Endothelial cell of umbilical vein (primary cell): ENCODE results near the gene HSF2. TPM values are rescaled to one million over a fixed set of nuclear protein-coding genes. Genes with fewer than 3 reads are reported as not detected.

Experiments
- BruUV-seq: library from RNA; stranded (reverse); fragments of 400-500 nt; replicated peaks from 2 replicates; lab custom pipeline; 2021; lab: Mats Ljungman, UMichigan
- CTCF ChIA-PET: fragments of 300-600, 350-600 bp; sonication (Branson Sonifier 250); formaldehyde crosslinking; loops from one replicate; lab custom pipeline; 2021; ENCODE audit warnings: antibody characterized with exemption, inconsistent platforms; lab: Charles Lee
- POLR2A ChIA-PET: fragments of 300-600, 350-600 bp; sonication (Branson Sonifier 250); formaldehyde crosslinking; loops from one replicate; lab custom pipeline; 2021; ENCODE audit warnings: antibody characterized with exemption, inconsistent platforms; lab: Charles Lee
- DNase-seq: peaks from one replicate; pipeline ENCODE4 v3.0.0-alpha.2; 2011; ENCODE audit warnings: low read depth, low spot score
- FAIRE-seq: peaks from 2 replicates; lab custom pipeline; 2011; peaks lifted over from hg19 to GRCh38; lab: Jason Lieb, UNC
- H2AFZ ChIP-seq: 2 replicates; pipeline ENCODE4 v1.6.0; 2012; ENCODE audit warnings: low read depth, low read length, control low read depth, inconsistent platforms
- H3K27ac ChIP-seq: 2 replicates; pipeline ENCODE4 v1.5.1; 2011; ENCODE audit warnings: low read depth, mild to moderate bottlenecking, control low read depth, low read length, moderate library complexity; ENCODE audit not compliant: insufficient read depth
- H3K27me3 ChIP-seq, 2 experiments: 2 replicates each; pipeline versions ENCODE4 v1.6.0 to v1.6.1; 2011; ENCODE audit warnings: low read length in 2 of 2, mixed read lengths in 1 of 2; ENCODE audit not compliant: control insufficient read depth in 2 of 2, insufficient read depth in 2 of 2
- H3K36me3 ChIP-seq, 2 experiments: 2 replicates in 1 of 2; 3 replicates in 1 of 2; pipeline ENCODE4 v1.5.1; 2011; ENCODE audit warnings: low read length in 2 of 2, mild to moderate bottlenecking in 1 of 2, moderate library complexity in 1 of 2; ENCODE audit not compliant: control insufficient read depth in 2 of 2, insufficient read depth in 2 of 2; ENCODE audit errors: extremely low read depth in 1 of 2
- H3K4me1 ChIP-seq: 3 replicates; pipeline ENCODE4 v1.5.1; 2011; ENCODE audit warnings: mild to moderate bottlenecking, low read length; ENCODE audit not compliant: control insufficient read depth, insufficient read depth; ENCODE audit errors: extremely low read depth
- H3K4me2 ChIP-seq: 2 replicates; pipeline ENCODE4 v1.6.1; 2011; ENCODE audit warnings: low read length, control low read depth, mixed read lengths; ENCODE audit not compliant: insufficient read depth
- H3K4me3 ChIP-seq, 3 experiments: fragments of 200-600 bp in 1 of 3; sonication (generic), shearing (Covaris generic) in 1 of 3; replicated peaks in 1 of 3; 2 replicates each; pipeline ENCODE4 v1.5.1; 2011 to 2016; ENCODE audit warnings: control low read depth in 3 of 3, low read length in 3 of 3, mild to moderate bottlenecking in 2 of 3, inconsistent platforms in 1 of 3, low read depth in 1 of 3, moderate library complexity in 1 of 3; ENCODE audit not compliant: insufficient read depth in 1 of 3
- H3K79me2 ChIP-seq: 2 replicates; pipeline ENCODE4 v1.6.0; 2012; ENCODE audit warnings: low read length, inconsistent platforms; ENCODE audit not compliant: control insufficient read depth, insufficient read depth
- H3K9ac ChIP-seq: replicated peaks from 2 replicates; pipeline ENCODE3; 2011; ENCODE audit warnings: low read length, control low read depth; ENCODE audit not compliant: insufficient read depth; ENCODE audit errors: extremely low read depth
- H3K9me1 ChIP-seq: replicated peaks from 3 replicates; pipeline ENCODE4 v1.6.0; 2011; ENCODE audit warnings: mild to moderate bottlenecking, low read length; ENCODE audit not compliant: control insufficient read depth, insufficient read depth; ENCODE audit errors: extremely low read depth
- H3K9me3 ChIP-seq: replicated peaks from 2 replicates; pipeline ENCODE4 v1.5.1; 2012; ENCODE audit warnings: low read length, inconsistent platforms; ENCODE audit not compliant: control insufficient read depth, insufficient read depth
- H4K20me1 ChIP-seq: replicated peaks from 2 replicates; pipeline ENCODE3; 2011; ENCODE audit warnings: mild to moderate bottlenecking, low read length; ENCODE audit not compliant: control insufficient read depth, insufficient read depth; ENCODE audit errors: extremely low read depth
- EZH2 ChIP-seq: IDR thresholded peaks from 2 replicates; pipeline ENCODE4 v1.6.1; 2012; ENCODE audit warnings: borderline replicate concordance, low read depth, mild to moderate bottlenecking, moderate library complexity, low read length, inconsistent platforms; ENCODE audit not compliant: severe bottlenecking
- FOS ChIP-seq: IDR thresholded peaks from 2 replicates; pipeline ENCODE4 v1.6.1; 2011; ENCODE audit warnings: mild to moderate bottlenecking, low read length, moderate library complexity, borderline replicate concordance; ENCODE audit not compliant: insufficient read depth
- GATA2 ChIP-seq: IDR thresholded peaks from 2 replicates; pipeline ENCODE4 v1.7.0; 2011; ENCODE audit warnings: low read depth, mild to moderate bottlenecking, moderate library complexity, mixed read lengths, low read length; ENCODE audit not compliant: insufficient read length, insufficient read depth
- JUN ChIP-seq: IDR thresholded peaks from 2 replicates; pipeline ENCODE4 v1.6.1; 2011; ENCODE audit warnings: borderline replicate concordance, low read depth; ENCODE audit not compliant: insufficient read length, insufficient read depth
- MYC ChIP-seq: IDR thresholded peaks from one replicate; pipeline ENCODE4 v1.6.1; 2011; ENCODE audit warnings: mild to moderate bottlenecking, low read depth, low read length
- POLR2A ChIP-seq: IDR thresholded peaks from 2 replicates; pipeline ENCODE4 v1.6.1; 2012; ENCODE audit warnings: low read depth, mild to moderate bottlenecking, control low read depth, low read length
- POLR2AphosphoS5 ChIP-seq: IDR thresholded peaks from 2 replicates; pipeline ENCODE4 v1.6.1; 2012; ENCODE audit warnings: low read depth, mild to moderate bottlenecking, control low read depth, low read length, moderate library complexity; ENCODE audit not compliant: insufficient read depth
- dilution Hi-C: fragments of 300-500 bp; cut with MboI; formaldehyde crosslinking; loops from one replicate; pipeline ENCODE4 v1.15.0; 2019; ENCODE audit warnings: low sequenced_read_pairs; ENCODE audit not compliant: extremely low pct_ligation_motif_present
- intact Hi-C: fragments of 100-400 bp; cut with micrococcal nuclease; formaldehyde crosslinking; loops from one replicate; pipeline ENCODE4 v1.10.0; 2022
- polyA plus RNA-seq, 4 experiments: library from polyadenylated mRNA; depleted of rRNA in 3 of 4; stranded (reverse) in 3 of 4; unstranded in 1 of 4; fragments of >200 nt; gene quantifications; 2 replicates each; pipeline versions ENCODE4 v1.2.1 to v1.2.3, GENCODE V29; 2011 to 2012; ENCODE audit warnings: missing spikeins in 1 of 4
- total RNA-seq: library from RNA; stranded (reverse); gene quantifications from 2 replicates; pipeline ENCODE4 v1.2.3, GENCODE V29; 2021
- TF ChIP-seq, protein P1 (sequence below), 2 donors: IDR thresholded peaks; 1 replicate in 1 of 2; 2 replicates in 1 of 2; pipeline ENCODE4 v1.5.1; 2011; ENCODE audit warnings: low read length in 2 of 2, mild to moderate bottlenecking in 2 of 2, moderate library complexity in 2 of 2, control low read depth in 1 of 2, inconsistent platforms in 1 of 2, low read depth in 1 of 2; ENCODE audit not compliant: insufficient read depth in 1 of 2; ENCODE audit errors: extremely low read depth in 1 of 2
- TF ChIP-seq, protein P2 (sequence below): IDR thresholded peaks from 2 replicates; pipeline ENCODE4 v1.6.1; 2011; ENCODE audit not compliant: insufficient read depth, insufficient read length

Gene HSF2
- total and polyA plus RNA-seq, 2 donors (not counting 3 experiments of a cell fraction or from before 2014, with no cell fraction given): 8.0 to 13.3 TPM

DNA sequence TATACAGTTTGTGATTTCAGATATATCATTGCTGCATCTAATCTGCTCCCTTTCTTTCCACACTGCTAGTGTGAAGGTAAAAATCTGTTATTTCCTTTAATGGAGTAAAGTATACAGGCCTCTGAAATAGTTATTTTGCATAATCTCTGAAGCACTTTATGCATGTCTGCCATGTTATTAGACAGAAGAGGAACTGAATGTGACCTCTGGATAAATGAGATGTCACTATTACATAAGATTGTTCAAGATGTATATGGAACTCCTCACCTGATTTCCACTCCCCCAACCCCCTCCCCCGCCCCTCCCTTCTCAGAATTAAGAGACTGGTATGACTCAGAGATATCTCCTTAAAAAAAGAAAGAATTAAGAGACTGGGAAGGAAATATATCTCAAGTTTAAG, 45.8 kb downstream of the HSF2 start:
- intact Hi-C loops: no loop called here
- dilution Hi-C loops: no loop called here
- CTCF ChIA-PET: interaction anchor here (1.4 to 2.1 kb wide), 2 partner anchors 9 to 11 kb away, joined by 4 to 5 read pairs; no protein-coding TSS in a partner anchor
- H2AFZ ChIP-seq: no peak overlapping the region
- H3K4me3 ChIP-seq: no peak overlapping the region
- DNase-seq (no peak), FAIRE-seq (no peak)
- POLR2A ChIA-PET: no interaction called here
- no peaks in the 10 kb centered on the region for H4K20me1 ChIP-seq
- no peaks in the 10 kb centered on the region for H3K4me1 ChIP-seq
- H3K9me1 ChIP-seq: no peaks in the 10 kb centered on the region
- no TSS peak for BruUV-seq
- no peak overlapping the region for H3K27ac ChIP-seq
- no peaks in the 10 kb centered on the region for H3K9me3 ChIP-seq
- peaks cover 6 to 21% of the 10 kb centered on the region in 2 experiments for H3K36me3 ChIP-seq
- no peak overlapping the region for H3K9ac ChIP-seq
- H3K4me2 ChIP-seq: no peak overlapping the region
- no peaks in the 10 kb centered on the region for H3K27me3 ChIP-seq
- H3K79me2 ChIP-seq: no peaks in the 10 kb centered on the region
- no peak for TF ChIP-seq POLR2AphosphoS5
- TF ChIP-seq JUN: no peak
- no peak for TF ChIP-seq GATA2
- no peak for TF ChIP-seq POLR2A
- TF ChIP-seq FOS: no peak
- no peak for TF ChIP-seq MYC
- TF ChIP-seq, protein P1, sequence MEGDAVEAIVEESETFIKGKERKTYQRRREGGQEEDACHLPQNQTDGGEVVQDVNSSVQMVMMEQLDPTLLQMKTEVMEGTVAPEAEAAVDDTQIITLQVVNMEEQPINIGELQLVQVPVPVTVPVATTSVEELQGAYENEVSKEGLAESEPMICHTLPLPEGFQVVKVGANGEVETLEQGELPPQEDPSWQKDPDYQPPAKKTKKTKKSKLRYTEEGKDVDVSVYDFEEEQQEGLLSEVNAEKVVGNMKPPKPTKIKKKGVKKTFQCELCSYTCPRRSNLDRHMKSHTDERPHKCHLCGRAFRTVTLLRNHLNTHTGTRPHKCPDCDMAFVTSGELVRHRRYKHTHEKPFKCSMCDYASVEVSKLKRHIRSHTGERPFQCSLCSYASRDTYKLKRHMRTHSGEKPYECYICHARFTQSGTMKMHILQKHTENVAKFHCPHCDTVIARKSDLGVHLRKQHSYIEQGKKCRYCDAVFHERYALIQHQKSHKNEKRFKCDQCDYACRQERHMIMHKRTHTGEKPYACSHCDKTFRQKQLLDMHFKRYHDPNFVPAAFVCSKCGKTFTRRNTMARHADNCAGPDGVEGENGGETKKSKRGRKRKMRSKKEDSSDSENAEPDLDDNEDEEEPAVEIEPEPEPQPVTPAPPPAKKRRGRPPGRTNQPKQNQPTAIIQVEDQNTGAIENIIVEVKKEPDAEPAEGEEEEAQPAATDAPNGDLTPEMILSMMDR (IDR thresholded peaks at IDR 0.05; ENCODE audit: extremely low read depth in 1 of 2, insufficient read depth in 1 of 2, low read depth in 1 of 2, low read length in 2 of 2): no peak
- no peak for TF ChIP-seq EZH2
- TF ChIP-seq, protein P2, sequence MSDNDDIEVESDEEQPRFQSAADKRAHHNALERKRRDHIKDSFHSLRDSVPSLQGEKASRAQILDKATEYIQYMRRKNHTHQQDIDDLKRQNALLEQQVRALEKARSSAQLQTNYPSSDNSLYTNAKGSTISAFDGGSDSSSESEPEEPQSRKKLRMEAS: no peak
